HG02981 (cell line): ENCODE data around the gene PYDC2.
A peak's percentile ranks its signal among the peaks of the same experiment; 100 is the strongest.

Source experiments
- ATAC-seq: cut with Tn5 transposase; IDR thresholded peaks from one replicate; pipeline ENCODE4 v1.9.1; 2021; ENCODE audit warnings: mild to moderate bottlenecking, moderate library complexity; ENCODE audit not compliant: unreplicated experiment

Gene PYDC2

GRCh38 chr3:191461113-191461595, at the start of gene PYDC2:
Gene PYDC2, plus strand, starts transcription at chr3:191461163. Its CDS starts 0 bp downstream, at chr3:191461163.
- ATAC-seq, result no peak

- no peak for ATAC-seq
These were observed 48.2 kb upstream of the PYDC2 start for GRCh38 chr3:191412759-191413158.

- no peak for ATAC-seq
These were observed 46.7 kb upstream of the PYDC2 start for GRCh38 chr3:191414286-191414685.

GRCh38 chr3:191414732-191415131, 46.2 kb upstream of the PYDC2 start:
- no peak for ATAC-seq

GRCh38 chr3:191415566-191415965, 45.4 kb upstream of the PYDC2 start:
- ATAC-seq, result no peak

GRCh38 chr3:191417457-191417729, 43.6 kb upstream of the PYDC2 start:
- no peak for ATAC-seq

- no peak for ATAC-seq
These were observed 40.2 kb upstream of the PYDC2 start for GRCh38 chr3:191420771-191421170.

GRCh38 chr3:191424881-191425280, 36.1 kb upstream of the PYDC2 start:
- ATAC-seq, result no peak

GRCh38 chr3:191425322-191425734, 35.6 kb upstream of the PYDC2 start:
- no peak for ATAC-seq

- no peak for ATAC-seq
These were observed 34.7 kb upstream of the PYDC2 start for GRCh38 chr3:191426311-191426710.

- no peak for ATAC-seq
These were observed 32.8 kb upstream of the PYDC2 start for GRCh38 chr3:191428177-191428576.

- no peak for ATAC-seq
These were observed 30.9 kb upstream of the PYDC2 start for GRCh38 chr3:191430103-191430502.

GRCh38 chr3:191431160-191431822, 29.7 kb upstream of the PYDC2 start:
- no peak for ATAC-seq

- ATAC-seq, result no peak
These were observed 28.8 kb upstream of the PYDC2 start for GRCh38 chr3:191432162-191432561.

- ATAC-seq, result no peak
These were observed 26.9 kb upstream of the PYDC2 start for GRCh38 chr3:191434024-191434423.

GRCh38 chr3:191435981-191436380, 25.0 kb upstream of the PYDC2 start:
- ATAC-seq, result no peak

- no peak for ATAC-seq
These were observed 22.7 kb upstream of the PYDC2 start for GRCh38 chr3:191438150-191438814.

GRCh38 chr3:191440532-191440931, 20.4 kb upstream of the PYDC2 start:
- ATAC-seq, result no peak

- ATAC-seq, result no peak
These were observed 19.3 kb upstream of the PYDC2 start for GRCh38 chr3:191441687-191442086.

- ATAC-seq, result no peak
These were observed 16.4 kb upstream of the PYDC2 start for GRCh38 chr3:191444569-191444968.

- ATAC-seq, result no peak
These were observed 11.7 kb upstream of the PYDC2 start for GRCh38 chr3:191449256-191449655.

- peak; percentile 76 for ATAC-seq
These were observed 5.6 kb upstream of the PYDC2 start for GRCh38 chr3:191455257-191455952.
